Left ventricle myocardium inferior (tissue), 1 donor: ENCODE results near the gene MAP2. TPM values are rescaled to one million over a fixed set of nuclear protein-coding genes. Genes with fewer than 3 reads are reported as not detected.

Experiments
- DNase-seq: peaks from one replicate; pipeline ENCODE4 v3.0.0-alpha.2; 2020
- H3K27ac ChIP-seq: fragments of 200-600 bp; replicated peaks from 2 replicates; pipeline ENCODE4 v1.8.0; 2021
- H3K27me3 ChIP-seq: fragments of 200-600 bp; 2 replicates; pipeline ENCODE4 v1.8.0; 2021; ENCODE audit warnings: low read depth
- H3K36me3 ChIP-seq: fragments of 200-600 bp; 2 replicates; pipeline ENCODE4 v1.8.0; 2021
- H3K4me1 ChIP-seq: fragments of 200-600 bp; 2 replicates; pipeline ENCODE4 v1.8.0; 2021
- H3K4me3 ChIP-seq: fragments of 200-600 bp; 2 replicates; pipeline ENCODE4 v1.8.0; 2021; ENCODE audit warnings: mild to moderate bottlenecking, moderate library complexity
- H3K9me3 ChIP-seq: fragments of 200-600 bp; replicated peaks from 2 replicates; pipeline ENCODE4 v1.8.0; 2021
- CTCF ChIP-seq: fragments of 200-600 bp; IDR thresholded peaks from 2 replicates; pipeline ENCODE4 v1.8.0; 2021; ENCODE audit warnings: antibody characterized with exemption, mild to moderate bottlenecking, borderline replicate concordance
- intact Hi-C: fragments of 100-400 bp; cut with micrococcal nuclease; formaldehyde crosslinking; loops from one replicate; pipeline ENCODE4 v1.11.0; 2022
- total RNA-seq: library from RNA; stranded (reverse); fragmentation: NEBNext Ultra II Directional; extraction: Animal tissue kit (Norgen Biotek cat#: 25700); gene quantifications from one replicate; pipeline ENCODE4 v1.2.1, GENCODE V29; 2021
- donor health status: DM: no; HTN: yes; CAD: no; lungs with severe emphysema.

The MAP2 gene
- total RNA-seq, 1 donor from 2014 or later, result 6.2 TPM

- intact Hi-C loops, result no loop called here
- Histone ChIP-seq H3K9me3 (no peaks in the 10 kb centered on the region), H3K27me3 (no peaks in the 10 kb centered on the region), H3K27ac (no peak overlapping the region), H3K36me3 (no peaks in the 10 kb centered on the region), H3K4me3 (no peak overlapping the region), H3K4me1 (no peaks in the 10 kb centered on the region)
- no peak for TF ChIP-seq CTCF
- DNase-seq, result no peak
Observed at GRCh38 chr2:209642146-209642820, 218.4 kb downstream of the MAP2 start.

GRCh38 chr2:209644842-209645241, 221.0 kb downstream of the MAP2 start:
- H3K4me1 ChIP-seq, result no peaks in the 10 kb centered on the region
- no peaks in the 10 kb centered on the region for H3K36me3 ChIP-seq
- no peak for DNase-seq
- no peaks in the 10 kb centered on the region for H3K27me3 ChIP-seq
- H3K4me3 ChIP-seq, result no peak overlapping the region
- H3K27ac ChIP-seq, result no peak overlapping the region
- intact Hi-C loops, result no loop called here
- H3K9me3 ChIP-seq, result no peaks in the 10 kb centered on the region
- TF ChIP-seq CTCF, result no peak

- Histone ChIP-seq H3K27me3 (no peaks in the 10 kb centered on the region), H3K27ac (no peak overlapping the region), H3K4me3 (no peak overlapping the region), H3K36me3 (peaks cover 9% of the 10 kb centered on the region), H3K4me1 (no peaks in the 10 kb centered on the region), H3K9me3 (no peaks in the 10 kb centered on the region)
- intact Hi-C loops, result no loop called here
- no peak for DNase-seq
- no peak for TF ChIP-seq CTCF
Observed at GRCh38 chr2:209648714-209649113, 224.9 kb downstream of the MAP2 start.

- TF ChIP-seq CTCF, result no peak
- Histone ChIP-seq H3K27me3 (no peaks in the 10 kb centered on the region), H3K4me1 (no peaks in the 10 kb centered on the region), H3K27ac (no peak overlapping the region), H3K9me3 (peaks cover 5% of the 10 kb centered on the region), H3K4me3 (no peak overlapping the region), H3K36me3 (peaks cover 10% of the 10 kb centered on the region)
- DNase-seq, result no peak
- intact Hi-C loops, result no loop called here
Observed at GRCh38 chr2:209653134-209653533, 229.3 kb downstream of the MAP2 start.

- Histone ChIP-seq H3K27ac (no peak overlapping the region), H3K4me1 (no peaks in the 10 kb centered on the region), H3K4me3 (no peak overlapping the region), H3K9me3 (peaks cover 5% of the 10 kb centered on the region), H3K27me3 (no peaks in the 10 kb centered on the region), H3K36me3 (no peaks in the 10 kb centered on the region)
- intact Hi-C loops, result no loop called here
- no peak for TF ChIP-seq CTCF
- DNase-seq, result no peak
Observed at GRCh38 chr2:209661286-209661894, 237.5 kb downstream of the MAP2 start.
